ENCODE measurements around the gene KLHL11. TPM values are rescaled to one million over a fixed set of nuclear protein-coding genes. Genes with fewer than 3 reads are reported as not detected.

KLHL11 gene
- total RNA-seq, 1 experiment from 2014 or later, result 16.8 TPM

- Histone ChIP-seq H3K56ac (ENCODE audit: insufficient read length, low read depth, low read length) (no peak overlapping the region), H2BK15ac (ENCODE audit: low read depth, low read length) (no peak overlapping the region), H3K23ac (ENCODE audit: insufficient read length, low read depth, low read length) (no peak overlapping the region), H4K20me1 (ENCODE audit: control insufficient read depth, insufficient read depth, insufficient read length) (no peaks in the 10 kb centered on the region), H2BK120ac (ENCODE audit: low read depth, low read length, poor library complexity, severe bottlenecking) (no peak overlapping the region), H2BK5ac (ENCODE audit: insufficient read length, low read length) (no peak overlapping the region), H3K27ac (ENCODE audit: insufficient read length, low read depth, low read length) (no peak overlapping the region), H3K18ac (ENCODE audit: insufficient read length, low read depth, low read length) (no peak overlapping the region), H4K5ac (ENCODE audit: insufficient read length, low read depth, low read length) (no peak overlapping the region), H3T11ph (ENCODE audit: low read length) (no peak overlapping the region), H3K4me1 (ENCODE audit: insufficient read depth, low read length) (no peaks in the 10 kb centered on the region), H2AK5ac (ENCODE audit: insufficient read length, low read length) (no peak overlapping the region), H2AFZ (ENCODE audit: low read length) (no peak overlapping the region), H3K27me3 (ENCODE audit: insufficient read depth, low read length) (no peaks in the 10 kb centered on the region), H2BK12ac (ENCODE audit: insufficient read length, low read depth, low read length) (no peak overlapping the region), H3K9me3 (ENCODE audit: control insufficient read depth, low read depth, low read length) (no peaks in the 10 kb centered on the region), H4K8ac (replicated peaks; ENCODE audit: insufficient read length, low read depth, low read length) (no peak overlapping the region), H4K91ac (ENCODE audit: insufficient read length, low read depth, low read length) (no peak overlapping the region), H3K4ac (ENCODE audit: low read depth, low read length) (no peak overlapping the region), H3K23me2 (ENCODE audit: insufficient read length, low read depth, low read length, poor library complexity, severe bottlenecking) (no peaks in the 10 kb centered on the region), H3K79me1 (ENCODE audit: insufficient read depth, low read depth, low read length, poor library complexity, severe bottlenecking) (no peaks in the 10 kb centered on the region), H3K14ac (ENCODE audit: insufficient read depth, low read length) (no peak overlapping the region), H3K79me2 (ENCODE audit: insufficient read depth, low read length) (no peaks in the 10 kb centered on the region), H2BK20ac (ENCODE audit: low read depth, low read length, poor library complexity, severe bottlenecking) (no peak overlapping the region), H3K9ac (ENCODE audit: extremely low read depth, insufficient read length, low read length) (no peak overlapping the region), H3K4me2 (ENCODE audit: insufficient read depth, insufficient read length, low read length) (no peak overlapping the region)
- Mint-ChIP-seq H3K4me1 (peaks cover 9 to 22% of the 10 kb centered on the region in 2 experiments; a peak in 3 of 4 replicates), H3K27ac (0 out of 7 replicates have a peak overlapping the region, but pooled peaks of 2 of the 3 experiments have one; percentile 47 to 72), H3K36me3 (ENCODE audit: insufficient read depth in 1 of 3, low read depth in 3 of 3) (peaks cover 21 to 59% (median 50%) of the 10 kb centered on the region in 3 experiments; a peak in 6 of 7 replicates), H3K4me3 (no peak overlapping the region), H3K9me3 (no peaks in the 10 kb centered on the region), H3K27me3 (ENCODE audit: low read depth) (no peaks in the 10 kb centered on the region)
- no peak for TF ChIP-seq CTCF (conservative IDR thresholded peaks at IDR 0.05)
- no peak for DNase-seq
- no CpG with 5 or more reads among the region's 1 CpG for WGBS (ENCODE audit: extremely low coverage, insufficient read length, low lambda C conversion rate)
These were observed 42.1 kb downstream of the KLHL11 start for GRCh38 chr17:41823141-41823524.
